Endothelial cell (in vitro differentiated cells): ENCODE results near the gene PRDM8. TPM values are rescaled to one million over a fixed set of nuclear protein-coding genes. Genes with fewer than 3 reads are reported as not detected.

Experiments used
- DNase-seq: peaks from one replicate; pipeline ENCODE4 v3.0.0; 2021; ENCODE audit warnings: low spot score
- H3K27ac Mint-ChIP-seq: one replicate; pipeline ENCODE4 v1.8.0; 2021; ENCODE audit warnings: mixed read lengths, inconsistent platforms; ENCODE audit not compliant: unreplicated experiment
- H3K27me3 Mint-ChIP-seq: one replicate; pipeline ENCODE4 v1.8.0; 2021; ENCODE audit warnings: mild to moderate bottlenecking, moderate library complexity, mixed read lengths, inconsistent platforms; ENCODE audit not compliant: unreplicated experiment
- H3K36me3 Mint-ChIP-seq: one replicate; pipeline ENCODE4 v1.8.0; 2021; ENCODE audit warnings: mild to moderate bottlenecking, low read depth, mixed read lengths, inconsistent platforms; ENCODE audit not compliant: unreplicated experiment
- H3K4me1 Mint-ChIP-seq: one replicate; pipeline ENCODE4 v1.8.0; 2021; ENCODE audit warnings: mild to moderate bottlenecking, mixed read lengths, inconsistent platforms; ENCODE audit not compliant: unreplicated experiment
- H3K4me3 Mint-ChIP-seq: one replicate; pipeline ENCODE4 v1.8.0; 2021; ENCODE audit warnings: mild to moderate bottlenecking, mixed read lengths, inconsistent platforms; ENCODE audit not compliant: unreplicated experiment
- H3K9me3 Mint-ChIP-seq: one replicate; pipeline ENCODE4 v1.8.0; 2021; ENCODE audit warnings: mixed read lengths, inconsistent platforms; ENCODE audit not compliant: unreplicated experiment
- CTCF ChIP-seq: fragments of 200-600 bp; sonication (generic); IDR thresholded peaks from one replicate; pipeline ENCODE4 v1.5.0; 2021; ENCODE audit warnings: antibody characterized with exemption; ENCODE audit not compliant: unreplicated experiment
- total RNA-seq: library from RNA; stranded (reverse); fragmentation: NEBNext Ultra II Directional; extraction: Animal tissue kit (Norgen Biotek cat#: 25700); gene quantifications from one replicate; pipeline ENCODE4 v1.2.1, GENCODE V29; 2021; ENCODE audit not compliant: unreplicated experiment

The PRDM8 gene
- total RNA-seq, 1 donor from 2014 or later: 30.5 TPM

DNA sequence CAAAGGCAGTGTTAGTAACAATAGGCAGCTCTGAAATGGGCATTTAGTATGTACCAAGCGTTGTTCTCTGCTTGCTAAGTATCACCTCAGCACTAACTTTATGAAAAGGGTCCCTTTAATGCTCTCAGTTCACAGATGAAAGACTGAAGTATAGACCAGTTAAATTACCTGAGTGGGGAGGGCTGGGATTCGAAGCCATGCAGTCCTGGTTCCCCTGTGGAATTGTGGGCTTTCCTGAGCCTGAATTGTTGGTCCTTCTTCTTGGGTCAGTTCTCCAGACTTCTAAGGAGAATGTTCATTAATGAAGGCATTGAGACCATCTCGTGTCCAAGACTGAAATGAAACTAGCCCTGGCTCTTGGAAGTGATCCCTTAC is 7.7 kb upstream of the PRDM8 start:
- Mint-ChIP-seq H3K4me1 (peaks cover 45% of the 10 kb centered on the region), H3K27ac (no peak overlapping the region), H3K9me3 (no peaks in the 10 kb centered on the region), H3K27me3 (peaks cover 57% of the 10 kb centered on the region), H3K36me3 (peaks cover 33% of the 10 kb centered on the region), H3K4me3 (no peak overlapping the region)
- TF ChIP-seq CTCF: no peak
- no peak for DNase-seq

DNA sequence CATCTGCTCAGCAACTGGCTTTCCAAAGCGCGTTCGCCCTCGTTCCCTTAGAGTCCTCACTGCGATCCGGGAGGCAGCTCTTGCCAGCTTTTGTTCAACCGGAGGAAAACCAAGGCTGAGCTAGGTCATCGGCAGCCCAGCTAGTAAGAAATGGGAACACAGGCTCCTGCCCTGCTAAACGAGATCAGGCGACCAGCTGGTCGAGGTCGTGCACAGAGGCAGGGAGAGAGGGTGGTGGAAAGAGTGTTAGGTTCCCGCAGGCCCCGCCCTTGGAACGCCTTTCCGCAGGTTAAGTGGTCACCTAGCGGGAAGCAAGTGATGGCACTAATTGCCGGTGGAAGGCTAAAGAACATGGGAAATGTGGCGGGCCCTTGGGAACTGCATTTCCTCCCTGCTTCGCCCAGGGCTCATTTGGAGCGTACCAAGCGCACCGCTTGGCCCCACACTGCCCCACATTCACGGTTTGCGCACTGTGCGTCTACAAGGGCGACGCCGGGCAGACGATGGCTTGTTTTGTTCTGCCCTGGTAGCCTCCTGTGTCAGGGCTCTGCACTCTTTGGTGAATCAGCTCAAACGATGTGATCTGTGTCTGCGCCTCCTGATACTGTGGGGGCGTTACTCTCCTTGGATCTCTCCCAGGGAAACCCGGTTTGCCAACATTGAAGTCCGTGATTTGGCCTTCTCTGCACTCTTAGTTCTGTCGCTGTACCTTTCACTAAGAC is 7.2 kb upstream of the PRDM8 start:
- H3K36me3 Mint-ChIP-seq: peaks cover 31% of the 10 kb centered on the region
- H3K27me3 Mint-ChIP-seq: peaks cover 54% of the 10 kb centered on the region
- H3K4me1 Mint-ChIP-seq: peaks cover 41% of the 10 kb centered on the region
- no peak for TF ChIP-seq CTCF
- H3K4me3 Mint-ChIP-seq: peak overlapping the region; percentile 12
- H3K27ac Mint-ChIP-seq: no peak overlapping the region
- DNase-seq: peak; percentile 16
- H3K9me3 Mint-ChIP-seq: no peaks in the 10 kb centered on the region

DNA sequence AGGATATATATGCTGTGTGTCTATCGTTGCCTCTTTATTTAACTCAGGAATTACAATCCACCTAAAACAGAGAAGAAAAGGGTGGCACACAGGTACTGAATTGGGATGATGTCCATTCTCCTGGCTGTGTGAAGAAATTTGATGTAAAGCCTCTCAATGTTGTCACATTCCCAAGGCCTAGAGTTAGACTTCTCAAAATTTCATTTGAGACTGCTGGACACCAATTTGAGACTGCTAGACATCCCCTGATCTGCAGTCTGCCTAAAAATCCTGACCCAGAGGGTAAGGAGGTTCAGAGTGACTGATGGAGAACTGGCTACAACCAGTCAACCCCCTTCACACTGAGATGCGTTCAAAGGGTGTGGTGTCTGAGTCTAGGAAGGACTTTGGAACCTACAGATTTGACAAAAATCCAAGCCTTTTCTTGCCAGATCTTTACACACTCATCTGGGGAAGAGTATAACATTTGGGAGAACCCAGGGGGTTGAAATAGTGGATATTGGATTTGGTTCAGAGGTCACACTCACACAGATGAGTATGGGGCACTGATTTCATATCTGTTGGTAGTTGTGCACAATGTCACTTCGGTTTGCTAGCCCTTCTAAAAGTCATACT is 4.9 kb upstream of the PRDM8 start:
- peaks cover 32% of the 10 kb centered on the region for H3K36me3 Mint-ChIP-seq
- H3K27me3 Mint-ChIP-seq: peaks cover 49% of the 10 kb centered on the region
- no peak for DNase-seq
- no peaks in the 10 kb centered on the region for H3K9me3 Mint-ChIP-seq
- peaks cover 38% of the 10 kb centered on the region for H3K4me1 Mint-ChIP-seq
- H3K4me3 Mint-ChIP-seq: no peak overlapping the region
- TF ChIP-seq CTCF: no peak
- H3K27ac Mint-ChIP-seq: no peak overlapping the region

DNA sequence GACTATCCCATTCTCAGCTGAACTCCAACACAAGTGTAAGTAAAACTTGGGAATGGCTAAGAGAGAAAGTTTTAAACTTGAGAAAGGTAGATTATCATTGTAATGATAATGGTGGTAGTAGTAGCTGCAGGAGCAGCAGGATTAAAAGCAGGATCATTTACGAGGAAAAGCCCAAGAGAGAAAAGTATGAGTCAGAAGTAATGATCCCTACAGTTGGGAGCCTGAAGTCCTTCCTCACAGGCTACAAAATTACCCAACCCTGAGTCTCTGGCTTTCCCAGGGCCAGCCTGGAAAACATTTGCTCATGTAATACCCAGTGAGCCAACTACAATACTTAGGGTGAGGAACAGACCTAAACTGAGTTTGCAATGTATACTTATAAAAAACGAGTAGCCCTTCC is 4.4 kb upstream of the PRDM8 start:
- DNase-seq: no peak
- Mint-ChIP-seq H3K9me3 (no peaks in the 10 kb centered on the region), H3K4me1 (peaks cover 36% of the 10 kb centered on the region), H3K27me3 (peaks cover 43% of the 10 kb centered on the region), H3K27ac (no peak overlapping the region), H3K4me3 (no peak overlapping the region), H3K36me3 (peaks cover 36% of the 10 kb centered on the region)
- no peak for TF ChIP-seq CTCF

DNA sequence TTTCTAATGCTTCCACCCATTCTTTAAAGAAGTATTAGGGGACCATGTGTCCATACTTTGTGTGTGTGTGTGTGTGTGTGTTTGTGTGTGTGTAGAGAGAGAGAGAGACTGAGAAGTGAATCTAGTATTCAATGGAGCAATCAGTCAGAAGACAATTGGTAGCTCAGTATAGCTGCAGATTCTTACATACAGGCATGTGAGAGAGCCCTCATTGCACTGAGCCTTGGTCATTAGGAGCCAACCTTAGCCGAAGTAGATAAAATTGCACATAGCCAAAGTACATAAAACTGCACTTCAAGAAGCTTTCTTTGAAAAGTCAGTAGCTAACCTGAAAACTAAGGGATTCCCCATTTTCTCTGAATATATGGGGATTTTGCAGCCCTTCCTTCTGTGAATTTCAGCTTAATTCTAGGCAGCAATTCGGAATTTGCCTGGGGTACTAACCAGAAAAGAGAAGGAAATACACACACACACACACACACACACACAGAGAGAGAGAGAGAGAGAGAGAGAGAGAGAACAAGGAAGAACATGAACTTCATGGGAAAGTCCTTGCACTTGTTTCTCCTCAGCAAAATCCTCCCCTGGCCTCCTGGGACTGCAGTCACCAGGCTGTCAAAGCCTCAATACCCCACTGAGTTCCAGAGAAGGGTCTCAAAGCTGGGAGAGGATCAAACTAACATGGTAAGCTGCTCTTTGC is 1.7 kb upstream of the PRDM8 start:
- Mint-ChIP-seq H3K27ac (peak overlapping the region; percentile 31), H3K4me1 (peaks cover 27% of the 10 kb centered on the region), H3K4me3 (peak overlapping the region; percentile 83), H3K27me3 (peaks cover 35% of the 10 kb centered on the region), H3K36me3 (peaks cover 43% of the 10 kb centered on the region), H3K9me3 (no peaks in the 10 kb centered on the region)
- DNase-seq: no peak
- no peak for TF ChIP-seq CTCF
